Measurements from ENCODE around the gene C1orf210. TPM values are rescaled to one million over a fixed set of nuclear protein-coding genes. Genes with fewer than 3 reads are reported as not detected.

The C1orf210 gene
- total and polyA plus RNA-seq, 2 of the 13 experiments (the other 11 are each of a cell fraction or from before 2014, with no cell fraction given), result 0.49 to 5.1 TPM

GRCh38 chr1:43285269-43285990 is at the start of gene C1orf210 (continued):
- peak; percentile 56 for TF ChIP-seq ZNF687 (CRISPR knock-in tag; IDR thresholded peaks at IDR 0.05)
- TF ChIP-seq ZMYM4 (CRISPR knock-in tag; IDR thresholded peaks at IDR 0.05), result no peak
- TF ChIP-seq PITX1 (CRISPR knock-in tag; IDR thresholded peaks at IDR 0.05), result peak; percentile 49; the same call in 1 of the 2 replicates
- TF ChIP-seq CTCF (CRISPR knock-in tag; IDR thresholded peaks at IDR 0.05), result peak; percentile 40
- 0 out of 2 replicates have a peak, but pooled peaks have one; percentile 49 for TF ChIP-seq ZNF747 (CRISPR knock-in tag; IDR thresholded peaks at IDR 0.05; ENCODE audit: borderline replicate concordance)
- TF ChIP-seq ZNF883 (CRISPR knock-in tag; IDR thresholded peaks at IDR 0.05; ENCODE audit: not compliant biosample characterization), result no peak
- TF ChIP-seq AGO1 (IDR thresholded peaks at IDR 0.05; ENCODE audit: low read depth, low read length, poor library complexity, severe bottlenecking), result no peak
- peak; percentile 32; the same call in 1 of the 2 replicates for TF ChIP-seq PHF8 (CRISPR knock-in tag; IDR thresholded peaks at IDR 0.05)
- no peak for TF ChIP-seq ZNF282 (IDR thresholded peaks at IDR 0.05; ENCODE audit: partially characterized antibody)
- TF ChIP-seq HOXA3 (CRISPR knock-in tag; IDR thresholded peaks at IDR 0.05), result peak; percentile 53
- no peak for TF ChIP-seq MZF1 (CRISPR knock-in tag; IDR thresholded peaks at IDR 0.05; ENCODE audit: borderline replicate concordance)
- TF ChIP-seq SUZ12 (IDR thresholded peaks at IDR 0.05; ENCODE audit: low read depth, low read length), result no peak
- 0 out of 2 replicates have a peak, but pooled peaks have one; percentile 32 for TF ChIP-seq ZMYM3 (CRISPR knock-in tag; IDR thresholded peaks at IDR 0.05)
- no peak for TF ChIP-seq SKI (IDR thresholded peaks at IDR 0.05; ENCODE audit: partially characterized antibody)
- peak; percentile 17; the same call in 1 of the 2 replicates for TF ChIP-seq THRA (CRISPR knock-in tag; IDR thresholded peaks at IDR 0.05; ENCODE audit: borderline replicate concordance)
- 0 out of 2 replicates have a peak, but pooled peaks have one; percentile 53 for TF ChIP-seq ZFP1 (CRISPR knock-in tag; IDR thresholded peaks at IDR 0.05)
- TF ChIP-seq PATZ1 (CRISPR knock-in tag; IDR thresholded peaks at IDR 0.05), result peak; percentile 31; the same call in 1 of the 2 replicates
- TF ChIP-seq ZNF773 (CRISPR knock-in tag; IDR thresholded peaks at IDR 0.05; ENCODE audit: borderline replicate concordance), result no peak
- peak; percentile 98 for TF ChIP-seq ZEB1 (IDR thresholded peaks at IDR 0.05; ENCODE audit: insufficient replicate concordance, low read depth)
